Gastroesophageal sphincter (tissue), 4 donors: ENCODE data around the gene NIT2. TPM values are rescaled to one million over a fixed set of nuclear protein-coding genes. Genes with fewer than 3 reads are reported as not detected.
A peak's percentile ranks its signal among the peaks of the same experiment; 100 is the strongest.
"Not testable (repeated sequence)": the region's sequence is repeated elsewhere in the genome, so short reads cannot be mapped to it uniquely, and the experiment has no call there.

Source experiments
- ATAC-seq: fragments of 150-250 bp; one replicate; pipeline ENCODE4 v1.9.1; 2016; ENCODE audit warnings: mild to moderate bottlenecking, moderate library complexity
- H3K27ac ChIP-seq, 4 donors: fragments of 200-600 bp; sonication (generic) in 3 of 4; 1 replicate in 3 of 4; 2 replicates in 1 of 4; pipeline ENCODE4 v1.5.1; 2016 to 2019
- H3K27me3 ChIP-seq: fragments of 200-600 bp; sonication (generic); one replicate; pipeline ENCODE4 v1.5.1; 2019
- H3K36me3 ChIP-seq, 2 donors: fragments of 200-600 bp; sonication (generic); one replicate each; pipeline ENCODE4 v1.5.1; 2019; ENCODE audit warnings: control low read depth in 1 of 2
- H3K4me1 ChIP-seq, 3 donors: fragments of 200-600 bp; sonication (generic); 1 replicate in 2 of 3; 2 replicates in 1 of 3; pipeline ENCODE4 v1.5.1; 2016 to 2019; ENCODE audit warnings: control low read depth in 2 of 3
- H3K4me3 ChIP-seq, 2 donors: fragments of 200-600 bp; sonication (generic); one replicate each; pipeline ENCODE4 v1.5.1; 2019; ENCODE audit warnings: mild to moderate bottlenecking in 1 of 2, moderate library complexity in 1 of 2
- H3K9me3 ChIP-seq, 3 donors: fragments of 200-600 bp; sonication (generic); one replicate each; pipeline ENCODE4 v1.5.1; 2017 to 2019; ENCODE audit warnings: control low read depth in 2 of 3
- CTCF ChIP-seq, 4 experiments: fragments of 200-600 bp in 2 of 4; fragments of 450-650 bp in 2 of 4; sonication (generic) in 1 of 4; IDR thresholded peaks; one replicate each; pipeline ENCODE4 v1.5.1; 2017 to 2019; ENCODE audit warnings: antibody characterized with exemption in 4 of 4, mild to moderate bottlenecking in 2 of 4, moderate library complexity in 2 of 4
- EP300 ChIP-seq: sonication (generic); formaldehyde crosslinking; IDR thresholded peaks from one replicate; pipeline ENCODE4 v1.6.1; 2017; ENCODE audit warnings: antibody characterized with exemption, mild to moderate bottlenecking
- POLR2A ChIP-seq, 2 donors: fragments of 450-650 bp; IDR thresholded peaks; one replicate each; pipeline ENCODE4 v1.6.1; 2017; ENCODE audit warnings: antibody characterized with exemption in 2 of 2, mild to moderate bottlenecking in 2 of 2, moderate library complexity in 1 of 2
- POLR2AphosphoS5 ChIP-seq: sonication (generic); formaldehyde crosslinking; IDR thresholded peaks from one replicate; pipeline ENCODE4 v1.6.1; 2017; ENCODE audit warnings: antibody characterized with exemption
- WGBS, 2 donors: methylation state at CpG; one replicate each; pipeline ENCODE4 v1.1.5; 2018; ENCODE audit warnings: low coverage in 1 of 2; 5-methylcytosine and 5-hydroxymethylcytosine counted together
- total RNA-seq, 4 donors: library from RNA; depleted of rRNA; stranded (reverse); fragments of >200 nt; gene quantifications; one replicate each; pipeline ENCODE4 v1.1.0, GENCODE V29; 2016

The NIT2 gene
- total RNA-seq, 4 donors from 2014 or later = 13.0 to 39.7 (median 21.1) TPM

- H3K36me3 ChIP-seq = peaks cover 0 to 23% of the 10 kb centered on the region in 2 donors
- peak overlapping the region; percentile 74 to 81 for H3K4me3 ChIP-seq
- peaks cover 0 to 21% (median 2%) of the 10 kb centered on the region in 3 donors for H3K4me1 ChIP-seq
- TF ChIP-seq EP300 = no peak
- no peak for TF ChIP-seq CTCF (IDR thresholded peaks at IDR 0.05)
- no peak for TF ChIP-seq POLR2AphosphoS5
- no peak for TF ChIP-seq POLR2A (IDR thresholded peaks at IDR 0.05)
- WGBS, 2 donors = 83% methylated on average over 9 of the region's 14 CpGs; no CpG with 5 or more reads in 1 of the 2 donors
- no peaks in the 10 kb centered on the region for H3K27me3 ChIP-seq
- H3K27ac ChIP-seq = peak overlapping the region in 3 of 4 donors; percentile 82 to 92 (median 91)
- H3K9me3 ChIP-seq = no peaks in the 10 kb centered on the region
- no peak for ATAC-seq
These were observed 877 bp downstream of the NIT2 start for GRCh38 chr3:100335434-100335833.

- H3K27ac ChIP-seq = peak overlapping the region in 3 of 4 donors; percentile 82 to 92 (median 91)
- not testable (repeated sequence) for H3K4me3 ChIP-seq, H3K9me3 ChIP-seq, H3K27me3 ChIP-seq, ATAC-seq
- 88 to 100% methylated on average over 2 to 10 of the region's 10 CpGs for WGBS, 2 donors
- peaks cover 0 to 31% of the 10 kb centered on the region in 2 donors for H3K36me3 ChIP-seq
- peaks cover 0 to 21% (median 2%) of the 10 kb centered on the region in 3 donors for H3K4me1 ChIP-seq
These were observed 1.7 kb downstream of the NIT2 start for GRCh38 chr3:100336229-100336628.

- peaks cover 0 to 58% of the 10 kb centered on the region in 2 donors for H3K36me3 ChIP-seq
- WGBS, 2 donors = 72 to 99% methylated on average over 6 to 9 of the region's 10 CpGs
These were observed 4.4 kb downstream of the NIT2 start for GRCh38 chr3:100338911-100339310.

GRCh38 chr3:100339786-100340185 is 5.2 kb downstream of the NIT2 start:
- H3K27me3 ChIP-seq = no peaks in the 10 kb centered on the region
- no peak for ATAC-seq
- TF ChIP-seq POLR2AphosphoS5 = no peak
- TF ChIP-seq EP300 = no peak
- no peak for TF ChIP-seq POLR2A (IDR thresholded peaks at IDR 0.05)
- TF ChIP-seq CTCF (IDR thresholded peaks at IDR 0.05) = no peak
- peaks cover 0 to 5% (median 0%) of the 10 kb centered on the region in 3 donors for H3K9me3 ChIP-seq
- peaks cover 0 to 66% of the 10 kb centered on the region in 2 donors for H3K36me3 ChIP-seq
- H3K4me3 ChIP-seq = no peak overlapping the region
- 98 to 100% methylated on average over 3 to 5 of the region's 5 CpGs for WGBS, 2 donors
- H3K4me1 ChIP-seq = peaks cover 0 to 13% (median 2%) of the 10 kb centered on the region in 3 donors
- no peak overlapping the region for H3K27ac ChIP-seq

More at GRCh38 chr3:100338911-100339310, 4.4 kb downstream of the NIT2 start:
- Histone ChIP-seq H3K27me3 (no peaks in the 10 kb centered on the region), H3K9me3 (peaks cover 0 to 5% (median 0%) of the 10 kb centered on the region in 3 donors), H3K4me1 (peaks cover 0 to 18% (median 2%) of the 10 kb centered on the region in 3 donors), H3K4me3 (no peak overlapping the region), H3K27ac (no peak overlapping the region)
- TF ChIP-seq POLR2AphosphoS5 (no peak), CTCF (IDR thresholded peaks at IDR 0.05) (no peak), POLR2A (IDR thresholded peaks at IDR 0.05) (no peak), EP300 (no peak)
- no peak for ATAC-seq

- WGBS, 2 donors = 93 to 100% methylated on average over 1 of the region's 1 CpG
- Histone ChIP-seq H3K4me3 (no peak overlapping the region), H3K36me3 (peaks cover 0 to 74% of the 10 kb centered on the region in 2 donors), H3K27ac (no peak overlapping the region), H3K9me3 (peaks cover 0 to 5% (median 0%) of the 10 kb centered on the region in 3 donors), H3K4me1 (peaks cover 0 to 7% (median 1%) of the 10 kb centered on the region in 3 donors), H3K27me3 (no peaks in the 10 kb centered on the region)
- TF ChIP-seq POLR2AphosphoS5 (no peak), EP300 (no peak), POLR2A (IDR thresholded peaks at IDR 0.05) (no peak), CTCF (IDR thresholded peaks at IDR 0.05) (no peak)
- ATAC-seq = no peak
These were observed 6.0 kb downstream of the NIT2 start for GRCh38 chr3:100340527-100340926.
